ENCODE results near the gene LHX2. TPM values are rescaled to one million over a fixed set of nuclear protein-coding genes. Genes with fewer than 3 reads are reported as not detected.
"Not testable (repeated sequence)": the region's sequence is repeated elsewhere in the genome, so short reads cannot be mapped to it uniquely, and the experiment has no call there.

Gene LHX2
- total RNA-seq, 2 experiments from 2014 or later = not detected

DNA sequence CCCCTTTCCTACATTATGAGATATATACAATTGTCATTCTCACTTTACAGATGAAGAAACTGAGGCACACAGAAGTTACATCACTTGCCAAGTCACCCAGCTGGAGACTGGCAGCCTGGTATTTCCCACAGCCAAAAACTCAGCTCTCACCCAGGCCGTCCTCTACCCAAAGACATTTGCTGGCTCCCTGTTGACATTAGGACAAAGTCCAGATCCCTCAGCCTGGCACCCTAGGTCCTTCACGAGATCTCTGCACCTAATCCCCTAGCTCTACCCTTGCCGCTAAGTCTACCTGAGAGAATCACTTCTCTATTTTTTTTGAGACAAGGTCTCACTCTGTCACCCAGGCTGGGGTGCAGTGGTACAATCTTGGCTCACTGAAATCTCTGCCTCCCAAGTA, 26.8 kb upstream of the LHX2 start:
- H3K4me1 Mint-ChIP-seq (ENCODE audit: low read depth) = no peaks in the 10 kb centered on the region
- DNase-seq = no peak
- ChIA-PET POLR2A (interaction anchor here (0.6 kb wide), 1 partner anchor 260 kb away, joined by 5 read pairs; no protein-coding TSS in a partner anchor), CTCF (interaction anchor here (2.0 kb wide), 1 partner anchor 56 kb away, joined by 6 read pairs; no protein-coding TSS in a partner anchor)
- no peaks in the 10 kb centered on the region for H3K9me3 Mint-ChIP-seq (ENCODE audit: insufficient read depth)
- H3K27me3 Mint-ChIP-seq (ENCODE audit: low read depth) = peaks cover 25% of the 10 kb centered on the region
- H3K4me3 Mint-ChIP-seq = no peak overlapping the region
- H3K36me3 Mint-ChIP-seq (ENCODE audit: low read depth) = no peaks in the 10 kb centered on the region
- no peak for ATAC-seq
- H3K27ac Mint-ChIP-seq = no peak overlapping the region

DNA sequence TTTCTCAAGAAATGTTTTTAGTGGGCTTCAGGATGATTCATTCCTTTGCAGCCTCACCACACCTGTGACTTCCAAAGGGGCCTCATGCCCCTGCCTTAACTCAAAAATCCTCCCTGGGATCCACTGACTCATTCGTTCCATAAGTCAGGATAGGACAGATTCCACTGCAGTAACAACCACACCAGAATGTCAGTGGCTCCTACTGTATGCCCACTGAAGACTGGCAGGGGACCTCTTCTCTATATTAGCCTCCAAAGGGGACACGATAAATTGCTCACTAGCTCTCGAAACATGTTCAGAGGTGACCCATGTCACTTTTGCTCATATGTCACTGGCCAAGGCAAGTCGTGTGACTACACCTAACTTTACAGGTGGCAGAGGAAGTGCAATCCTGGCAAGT, 25.7 kb upstream of the LHX2 start:
- POLR2A ChIA-PET = no interaction called here
- CTCF ChIA-PET = no interaction called here
- H3K9me3 Mint-ChIP-seq (ENCODE audit: insufficient read depth) = no peaks in the 10 kb centered on the region
- DNase-seq (no peak), ATAC-seq (no peak)
- no peak overlapping the region for H3K4me3 Mint-ChIP-seq
- H3K27ac Mint-ChIP-seq = no peak overlapping the region
- H3K4me1 Mint-ChIP-seq (ENCODE audit: low read depth) = no peaks in the 10 kb centered on the region
- H3K27me3 Mint-ChIP-seq (ENCODE audit: low read depth) = peaks cover 30% of the 10 kb centered on the region
- no peaks in the 10 kb centered on the region for H3K36me3 Mint-ChIP-seq (ENCODE audit: low read depth)

DNA sequence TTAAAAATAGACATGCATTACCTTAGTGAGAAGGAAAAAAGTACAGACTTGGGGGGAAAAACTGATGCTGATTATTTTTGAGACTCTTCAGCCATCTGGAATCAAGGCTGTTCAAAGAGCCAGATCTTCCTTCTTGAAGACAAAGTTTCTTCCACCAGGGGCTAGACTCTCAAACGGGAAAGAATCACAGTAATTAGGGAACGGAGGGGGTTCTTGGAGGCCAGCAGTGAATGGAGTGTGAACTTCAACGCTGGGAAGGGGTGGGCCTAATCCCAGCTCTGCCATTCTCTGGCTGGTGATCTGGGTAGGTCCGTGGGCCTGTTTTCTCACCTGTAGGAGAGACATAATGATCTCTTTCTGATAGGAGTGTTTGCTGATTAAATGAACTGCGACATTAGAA, 21.1 kb upstream of the LHX2 start:
- CTCF ChIA-PET = no interaction called here
- DNase-seq = no peak
- H3K4me1 Mint-ChIP-seq (ENCODE audit: low read depth) = no peaks in the 10 kb centered on the region

DNA sequence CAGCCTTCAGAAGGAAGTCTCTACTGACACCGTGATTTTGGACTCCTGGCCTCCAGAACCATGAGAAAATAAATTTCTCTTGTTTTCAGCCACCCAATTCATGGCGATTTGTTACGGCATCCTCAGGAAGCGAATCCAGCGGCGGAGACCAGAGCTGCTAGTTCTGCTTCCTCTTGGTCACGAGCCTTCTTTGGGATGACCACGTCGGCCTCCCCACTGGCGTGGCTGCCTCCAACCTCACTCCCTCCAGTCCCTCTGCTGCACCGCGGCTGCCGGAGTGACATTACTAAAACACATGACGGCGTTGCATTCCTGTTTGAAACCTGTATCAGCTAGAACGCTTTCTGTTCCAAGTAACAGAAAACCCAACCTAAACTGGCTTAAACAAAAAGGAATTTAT, 18.9 kb upstream of the LHX2 start:
- H3K4me3 Mint-ChIP-seq; ATAC-seq; DNase-seq; H3K9me3 Mint-ChIP-seq (ENCODE audit: insufficient read depth); CTCF ChIA-PET; H3K27ac Mint-ChIP-seq; POLR2A ChIA-PET; H3K36me3 Mint-ChIP-seq (ENCODE audit: low read depth): not testable (repeated sequence)
- H3K4me1 Mint-ChIP-seq (ENCODE audit: low read depth) = peaks cover 10% of the 10 kb centered on the region
- peaks cover 44% of the 10 kb centered on the region for H3K27me3 Mint-ChIP-seq (ENCODE audit: low read depth)

More for the DNA sequence above, 21.1 kb upstream of the LHX2 start:
- POLR2A ChIA-PET = no interaction called here
- Mint-ChIP-seq H3K27me3 (ENCODE audit: low read depth) (peaks cover 30% of the 10 kb centered on the region), H3K36me3 (ENCODE audit: low read depth) (no peaks in the 10 kb centered on the region), H3K9me3 (ENCODE audit: insufficient read depth) (no peaks in the 10 kb centered on the region), H3K4me3 (no peak overlapping the region), H3K27ac (no peak overlapping the region)
- ATAC-seq = no peak

GRCh38 chr9:123996731-123997421, 14.7 kb upstream of the LHX2 start:
- POLR2A ChIA-PET = interaction anchor here (0.6 kb wide), 1 partner anchor 472 kb away, joined by 3 read pairs; no protein-coding TSS in a partner anchor
- CTCF ChIA-PET = no interaction called here
- Mint-ChIP-seq H3K27ac (no peak overlapping the region), H3K27me3 (ENCODE audit: low read depth) (peaks cover 64% of the 10 kb centered on the region), H3K4me3 (no peak overlapping the region), H3K36me3 (ENCODE audit: low read depth) (no peaks in the 10 kb centered on the region), H3K4me1 (ENCODE audit: low read depth) (peaks cover 32% of the 10 kb centered on the region), H3K9me3 (ENCODE audit: insufficient read depth) (no peaks in the 10 kb centered on the region)
- ATAC-seq = no peak
- DNase-seq = no peak

DNA sequence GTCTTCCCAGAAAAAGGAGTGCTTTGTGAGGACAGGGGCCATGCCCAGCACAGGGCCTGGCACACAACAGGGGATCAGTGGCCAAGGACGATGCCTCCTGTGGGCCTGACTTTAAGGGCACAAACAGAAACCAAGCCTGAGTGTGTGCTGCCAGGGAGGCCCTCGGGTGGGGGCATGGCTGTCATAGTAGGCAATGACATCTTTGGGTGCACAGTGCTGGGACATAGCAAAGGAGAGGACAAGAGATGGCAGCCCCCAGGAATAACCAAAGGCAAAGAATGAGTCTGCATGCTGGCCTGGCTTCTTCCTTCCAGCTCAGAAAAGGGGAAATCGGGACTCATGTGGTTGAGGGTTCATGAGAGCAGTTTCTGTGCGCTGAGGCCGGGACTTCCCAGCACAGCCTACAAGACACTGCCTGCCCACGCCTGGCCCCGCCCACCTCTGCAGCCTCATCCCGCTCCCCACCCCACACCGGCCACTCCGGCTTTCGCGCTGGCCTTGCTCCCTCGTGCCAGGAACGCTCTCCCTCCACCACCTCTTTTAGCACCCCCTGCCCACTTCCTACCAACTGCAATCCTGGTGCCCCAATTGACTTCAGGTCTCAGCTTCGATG, 13.8 kb upstream of the LHX2 start:
- H3K4me3 Mint-ChIP-seq = peak overlapping the region; percentile 12
- no peaks in the 10 kb centered on the region for H3K9me3 Mint-ChIP-seq (ENCODE audit: insufficient read depth)
- no peak for DNase-seq
- peaks cover 32% of the 10 kb centered on the region for H3K4me1 Mint-ChIP-seq (ENCODE audit: low read depth)
- ChIA-PET POLR2A (interaction anchor here (0.5 kb wide), 1 partner anchor 1263 kb away, joined by 3 read pairs; no protein-coding TSS in a partner anchor), CTCF (no interaction called here)
- no peak overlapping the region for H3K27ac Mint-ChIP-seq
- peaks cover 73% of the 10 kb centered on the region for H3K27me3 Mint-ChIP-seq (ENCODE audit: low read depth)
- no peaks in the 10 kb centered on the region for H3K36me3 Mint-ChIP-seq (ENCODE audit: low read depth)
- ATAC-seq = no peak

DNA sequence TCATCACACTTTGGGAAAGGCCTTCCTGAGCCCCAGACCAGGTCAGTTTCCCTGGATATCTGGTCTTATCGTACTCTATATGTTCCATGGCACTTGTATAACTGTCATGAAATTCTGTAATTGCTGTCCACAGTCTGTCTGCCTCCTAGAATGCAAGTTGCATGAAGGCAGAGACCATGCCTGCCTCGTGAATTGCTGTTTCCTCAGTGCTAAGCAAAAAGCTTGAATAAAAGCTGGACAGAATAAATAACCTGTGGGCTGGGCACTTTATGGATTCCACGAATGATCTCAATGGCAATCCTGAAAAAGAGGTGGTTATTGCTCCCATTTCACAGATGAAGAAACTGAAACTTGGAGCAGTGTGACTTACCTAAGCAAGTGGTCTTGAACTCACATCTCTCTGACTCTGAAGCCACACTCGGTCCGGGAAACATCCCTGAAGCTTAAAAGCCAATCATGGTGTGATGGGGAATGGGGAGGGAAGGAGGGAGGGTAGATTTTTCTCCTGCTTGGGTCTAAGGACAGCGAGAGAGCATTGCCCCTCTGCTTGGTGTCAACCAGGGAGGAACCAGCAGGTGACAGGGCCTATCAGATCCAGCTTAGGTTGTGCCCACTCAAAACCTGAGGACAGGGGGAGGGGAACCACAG, 13.2 kb upstream of the LHX2 start:
- H3K27me3 Mint-ChIP-seq (ENCODE audit: low read depth) = peaks cover 80% of the 10 kb centered on the region
- H3K36me3 Mint-ChIP-seq (ENCODE audit: low read depth) = no peaks in the 10 kb centered on the region
- peak overlapping the region; percentile 66 for H3K4me3 Mint-ChIP-seq
- H3K27ac Mint-ChIP-seq = no peak overlapping the region
- H3K4me1 Mint-ChIP-seq (ENCODE audit: low read depth) = peaks cover 32% of the 10 kb centered on the region
- ChIA-PET CTCF (no interaction called here), POLR2A (interaction anchor here (0.5 kb wide), 1 partner anchor 1263 kb away, joined by 3 read pairs; no protein-coding TSS in a partner anchor)
- DNase-seq (no peak), ATAC-seq (no peak)
- H3K9me3 Mint-ChIP-seq (ENCODE audit: insufficient read depth) = no peaks in the 10 kb centered on the region

DNA sequence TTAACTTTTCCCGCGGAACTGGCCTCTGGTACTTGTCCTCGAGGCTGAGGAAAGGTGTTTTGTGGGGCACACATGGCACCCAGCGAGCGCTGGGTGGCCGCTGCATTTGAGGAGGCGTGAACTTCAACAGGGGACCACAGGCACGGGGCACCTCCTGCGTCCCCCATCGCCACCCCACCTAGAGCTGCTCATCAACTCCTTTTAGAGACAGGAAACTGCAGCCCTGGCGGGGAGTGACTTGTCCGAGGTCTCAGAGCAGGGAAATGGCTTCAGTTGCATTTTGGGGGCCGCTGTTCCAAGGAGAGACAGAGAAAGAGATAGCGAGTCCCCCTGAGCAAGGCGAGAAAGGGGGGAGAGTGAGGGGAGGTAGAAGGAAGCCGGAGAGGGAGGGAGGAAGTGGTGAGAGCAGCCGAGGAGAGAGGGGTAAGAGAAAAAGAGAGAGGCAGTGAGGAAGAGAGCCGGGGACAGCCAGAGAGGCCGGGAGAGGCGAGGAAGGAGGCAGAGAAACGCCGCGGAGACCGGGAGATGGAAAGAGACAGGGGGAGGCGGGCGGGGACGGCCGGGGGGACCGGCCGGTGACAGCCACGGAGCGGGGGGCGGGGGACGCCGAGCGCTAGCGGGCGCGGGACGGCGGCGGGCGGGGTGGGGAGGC, 12.5 kb upstream of the LHX2 start:
- DNase-seq (no peak), ATAC-seq (peak; percentile 50)
- H3K27me3 Mint-ChIP-seq (ENCODE audit: low read depth) = peaks cover 84% of the 10 kb centered on the region
- POLR2A ChIA-PET = no interaction called here
- no peaks in the 10 kb centered on the region for H3K9me3 Mint-ChIP-seq (ENCODE audit: insufficient read depth)
- no peaks in the 10 kb centered on the region for H3K36me3 Mint-ChIP-seq (ENCODE audit: low read depth)
- peaks cover 32% of the 10 kb centered on the region for H3K4me1 Mint-ChIP-seq (ENCODE audit: low read depth)
- peak overlapping the region; percentile 66 for H3K4me3 Mint-ChIP-seq
- CTCF ChIA-PET = no interaction called here
- H3K27ac Mint-ChIP-seq = peak overlapping the region; percentile 28

- ATAC-seq = peak; percentile 33
- peaks cover 32% of the 10 kb centered on the region for H3K4me1 Mint-ChIP-seq (ENCODE audit: low read depth)
- ChIA-PET CTCF (no interaction called here), POLR2A (no interaction called here)
- H3K36me3 Mint-ChIP-seq (ENCODE audit: low read depth) = no peaks in the 10 kb centered on the region
- no peak overlapping the region for H3K4me3 Mint-ChIP-seq
- H3K27ac Mint-ChIP-seq = no peak overlapping the region
- no peak for DNase-seq
- no peaks in the 10 kb centered on the region for H3K9me3 Mint-ChIP-seq (ENCODE audit: insufficient read depth)
- H3K27me3 Mint-ChIP-seq (ENCODE audit: low read depth) = peaks cover 83% of the 10 kb centered on the region
Measured at GRCh38 chr9:123999661-124000060, 11.9 kb upstream of the LHX2 start.

- Mint-ChIP-seq H3K36me3 (ENCODE audit: low read depth) (no peaks in the 10 kb centered on the region), H3K9me3 (ENCODE audit: insufficient read depth) (no peaks in the 10 kb centered on the region), H3K4me1 (ENCODE audit: low read depth) (peaks cover 32% of the 10 kb centered on the region), H3K4me3 (peak overlapping the region; percentile 29), H3K27ac (no peak overlapping the region), H3K27me3 (ENCODE audit: low read depth) (peaks cover 87% of the 10 kb centered on the region)
- ATAC-seq (peak; percentile 27), DNase-seq (no peak)
- CTCF ChIA-PET = no interaction called here
- POLR2A ChIA-PET = no interaction called here
Measured at GRCh38 chr9:124000161-124000783, 11.3 kb upstream of the LHX2 start.

DNA sequence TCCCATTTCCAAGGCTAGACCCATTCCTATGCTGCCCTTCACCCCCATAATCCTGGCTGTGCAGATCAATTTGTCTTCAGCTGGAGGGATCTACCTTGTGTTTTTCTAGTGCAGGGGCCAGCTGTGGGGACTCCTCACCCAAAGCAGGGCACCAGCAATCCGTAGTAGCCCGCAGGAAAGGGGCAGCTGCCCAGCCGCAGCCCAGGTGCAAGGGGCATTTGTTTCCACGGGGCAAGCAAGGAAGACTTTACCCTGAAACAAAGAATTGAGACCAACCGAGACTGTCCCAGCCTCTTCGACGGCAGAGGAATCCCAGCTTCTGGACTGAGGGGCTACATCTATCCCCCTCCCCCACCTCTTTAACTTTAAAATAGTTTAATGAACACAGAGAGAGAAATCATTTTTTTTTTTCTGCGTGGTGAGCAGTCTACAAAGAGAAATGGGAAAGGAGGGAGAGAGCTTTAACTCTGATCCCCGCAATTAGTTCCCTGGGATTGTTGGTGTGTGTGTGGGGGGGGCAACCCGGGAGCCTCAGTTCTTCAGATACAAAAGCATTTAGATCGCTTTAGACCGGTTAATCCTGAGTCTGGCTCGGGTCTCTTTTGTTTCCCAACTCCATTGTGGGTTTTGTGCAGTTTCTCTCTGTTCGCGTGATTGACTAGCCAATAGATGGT, 10.6 kb upstream of the LHX2 start:
- no peak overlapping the region for H3K27ac Mint-ChIP-seq
- ATAC-seq (no peak), DNase-seq (no peak)
- ChIA-PET POLR2A (no interaction called here), CTCF (no interaction called here)
- H3K36me3 Mint-ChIP-seq (ENCODE audit: low read depth) = no peaks in the 10 kb centered on the region
- no peaks in the 10 kb centered on the region for H3K9me3 Mint-ChIP-seq (ENCODE audit: insufficient read depth)
- H3K27me3 Mint-ChIP-seq (ENCODE audit: low read depth) = peaks cover 88% of the 10 kb centered on the region
- H3K4me1 Mint-ChIP-seq (ENCODE audit: low read depth) = peaks cover 32% of the 10 kb centered on the region
- H3K4me3 Mint-ChIP-seq = peak overlapping the region; percentile 29
